H1 (cell line): ENCODE results near the gene ANKRD11. TPM values are rescaled to one million over a fixed set of nuclear protein-coding genes. Genes with fewer than 3 reads are reported as not detected.

Experiments
- CTCF ChIA-PET: fragments of 300-600 bp; sonication (Branson Sonifier 250); formaldehyde crosslinking; loops from one replicate; lab custom pipeline; 2021; ENCODE audit not compliant: partially characterized antibody; lab: Charles Lee
- POLR2A ChIA-PET: fragments of 300-600 bp; sonication (Branson Sonifier 250); formaldehyde crosslinking; loops from one replicate; lab custom pipeline; 2021; ENCODE audit warnings: inconsistent platforms; ENCODE audit not compliant: partially characterized antibody; lab: Charles Lee
- DNase-seq, 2 experiments: peaks; one replicate each; pipeline versions ENCODE4 v3.0.0 to v3.0.0-alpha.2; 2010 to 2022; ENCODE audit warnings: low spot score in 2 of 2, low read depth in 1 of 2, mixed read lengths in 1 of 2
- FAIRE-seq: peaks from 2 replicates; lab custom pipeline; 2011; peaks lifted over from hg19 to GRCh38; lab: Jason Lieb, UNC
- H2AFZ ChIP-seq: 2 replicates; pipeline ENCODE4 v1.8.1; 2012; ENCODE audit warnings: low read length, inconsistent platforms
- H2AK5ac ChIP-seq: 2 replicates; pipeline ENCODE4 v1.6.1; 2013; ENCODE audit warnings: low read depth, low read length
- H2BK120ac ChIP-seq: replicated peaks from 2 replicates; pipeline ENCODE3; 2013; ENCODE audit warnings: low read depth, low read length, inconsistent platforms
- H2BK12ac ChIP-seq: 2 replicates; pipeline ENCODE4 v1.6.1; 2013; ENCODE audit warnings: low read depth, low read length
- H2BK15ac ChIP-seq: 2 replicates; pipeline ENCODE4 v1.6.1; 2013; ENCODE audit warnings: low read length
- H2BK20ac ChIP-seq: 2 replicates; pipeline ENCODE4 v1.6.1; 2013; ENCODE audit warnings: low read length
- H2BK5ac ChIP-seq: 2 replicates; pipeline ENCODE4 v1.6.1; 2013; ENCODE audit warnings: low read depth, low read length
- H3K14ac ChIP-seq: 2 replicates; pipeline ENCODE4 v1.6.1; 2013; ENCODE audit warnings: inconsistent platforms; ENCODE audit not compliant: insufficient read length
- H3K18ac ChIP-seq: 2 replicates; pipeline ENCODE4 v1.6.1; 2013; ENCODE audit warnings: low read length; ENCODE audit errors: extremely low read depth
- H3K23ac ChIP-seq: 2 replicates; pipeline ENCODE4 v1.6.1; 2013; ENCODE audit warnings: inconsistent platforms; ENCODE audit not compliant: insufficient read length
- H3K23me2 ChIP-seq: 2 replicates; pipeline ENCODE4 v1.6.1; 2013; ENCODE audit warnings: low read depth, low read length
- H3K27ac ChIP-seq: 2 replicates; pipeline ENCODE4 v1.6.1; 2011; ENCODE audit warnings: low read depth, low read length, inconsistent platforms
- H3K27me3 ChIP-seq, 4 experiments: replicated peaks in 1 of 4; 1 replicate in 1 of 4; 2 replicates in 3 of 4; pipeline versions ENCODE4 v1.6.1 to v1.8.1; 2011 to 2013; ENCODE audit warnings: low read length in 3 of 4, mild to moderate bottlenecking in 3 of 4, inconsistent platforms in 2 of 4, mixed read lengths in 2 of 4, moderate library complexity in 1 of 4; ENCODE audit not compliant: control insufficient read depth in 3 of 4, insufficient read depth in 3 of 4; ENCODE audit errors: extremely low read depth in 1 of 4
- H3K36me3 ChIP-seq, 4 experiments: 2 replicates each; pipeline versions ENCODE4 v1.6.1 to v1.8.1; 2011 to 2013; ENCODE audit warnings: mild to moderate bottlenecking in 4 of 4, low read length in 3 of 4, moderate library complexity in 2 of 4, control low read depth in 1 of 4, inconsistent platforms in 1 of 4; ENCODE audit not compliant: insufficient read depth in 4 of 4, control insufficient read depth in 2 of 4
- H3K4ac ChIP-seq: replicated peaks from 2 replicates; pipeline ENCODE3; 2013; ENCODE audit warnings: low read length, low read depth, mixed read lengths, inconsistent platforms; ENCODE audit not compliant: insufficient read length
- H3K4me1 ChIP-seq, 4 experiments: replicated peaks in 1 of 4; 1 replicate in 1 of 4; 2 replicates in 3 of 4; pipeline versions ENCODE4 v1.6.1 to v1.8.1; 2011 to 2013; ENCODE audit warnings: low read length in 3 of 4, inconsistent platforms in 2 of 4, mixed read lengths in 1 of 4; ENCODE audit not compliant: insufficient read depth in 4 of 4, control insufficient read depth in 3 of 4
- H3K4me2 ChIP-seq, 2 experiments: 2 replicates each; pipeline versions ENCODE4 v1.6.1 to v1.8.1; 2011 to 2013; ENCODE audit warnings: low read depth in 2 of 2, low read length in 2 of 2, control low read depth in 1 of 2, inconsistent platforms in 1 of 2, mild to moderate bottlenecking in 1 of 2; ENCODE audit not compliant: insufficient read depth in 1 of 2
- H3K4me3 ChIP-seq, 4 experiments: fragments of 200-600, 300-600 bp in 1 of 4; sonication (generic), shearing (Covaris generic), sonication (Bioruptor Twin) in 1 of 4; 2 replicates each; pipeline versions ENCODE4 v1.5.1 to v1.8.1; 2011 to 2016; ENCODE audit warnings: low read length in 4 of 4, low read depth in 3 of 4, control low read depth in 2 of 4, inconsistent platforms in 2 of 4, mild to moderate bottlenecking in 2 of 4, mixed read lengths in 1 of 4, moderate library complexity in 1 of 4; ENCODE audit not compliant: insufficient read depth in 2 of 4; ENCODE audit errors: extremely low read depth in 1 of 4
- H3K56ac ChIP-seq: replicated peaks from 2 replicates; pipeline ENCODE3; 2013; ENCODE audit warnings: low read depth, mild to moderate bottlenecking, mixed read lengths, low read length, inconsistent platforms; ENCODE audit not compliant: insufficient read length
- H3K79me1 ChIP-seq: 2 replicates; pipeline ENCODE4 v1.6.1; 2013; ENCODE audit warnings: low read depth, low read length, control low read depth
- H3K79me2 ChIP-seq, 2 experiments: 2 replicates each; pipeline versions ENCODE4 v1.6.1 to v1.8.1; 2012 to 2013; ENCODE audit warnings: low read length in 2 of 2, mild to moderate bottlenecking in 2 of 2, inconsistent platforms in 1 of 2; ENCODE audit not compliant: insufficient read depth in 2 of 2, control insufficient read depth in 1 of 2
- H3K9ac ChIP-seq, 4 experiments: replicated peaks in 1 of 4; 1 replicate in 1 of 4; 2 replicates in 3 of 4; pipeline versions ENCODE4 v1.6.1 to v1.8.1; 2011 to 2013; ENCODE audit warnings: low read depth in 3 of 4, low read length in 3 of 4, control low read depth in 2 of 4, mild to moderate bottlenecking in 2 of 4, moderate library complexity in 2 of 4, inconsistent platforms in 1 of 4; ENCODE audit errors: extremely low read depth in 1 of 4
- H3K9me3 ChIP-seq, 2 experiments: 2 replicates each; pipeline versions ENCODE4 v1.6.1 to v1.8.1; 2012 to 2013; ENCODE audit warnings: mild to moderate bottlenecking in 2 of 2, moderate library complexity in 2 of 2, control low read depth in 1 of 2, inconsistent platforms in 1 of 2, low read depth in 1 of 2, low read length in 1 of 2, mixed read lengths in 1 of 2; ENCODE audit not compliant: insufficient read depth in 2 of 2
- H4K20me1 ChIP-seq, 2 experiments: replicated peaks in 1 of 2; 2 replicates each; pipeline versions ENCODE3 to v1.8.1; 2011 to 2013; ENCODE audit warnings: inconsistent platforms in 2 of 2, low read length in 2 of 2, mild to moderate bottlenecking in 1 of 2; ENCODE audit not compliant: insufficient read depth in 2 of 2, control insufficient read depth in 1 of 2
- H4K5ac ChIP-seq: 2 replicates; pipeline ENCODE4 v1.6.1; 2013; ENCODE audit warnings: low read length, low read depth, mixed read lengths, inconsistent platforms; ENCODE audit not compliant: insufficient read length
- H4K8ac ChIP-seq: 2 replicates; pipeline ENCODE4 v1.8.0; 2013; ENCODE audit warnings: mild to moderate bottlenecking, moderate library complexity, low read length, inconsistent platforms; ENCODE audit not compliant: insufficient read depth; ENCODE audit errors: extremely low read depth
- H4K91ac ChIP-seq: replicated peaks from 2 replicates; pipeline ENCODE3; 2013; ENCODE audit warnings: low read length, mixed read lengths, inconsistent platforms; ENCODE audit not compliant: insufficient read length
- CBX8 ChIP-seq: fragments of 300-800, 300-1000 bp; sonication (generic); IDR thresholded peaks from 2 replicates; pipeline ENCODE4 v1.7.1; 2016; ENCODE audit warnings: low read depth, low read length, borderline replicate concordance
- CHD2 ChIP-seq: IDR thresholded peaks from 2 replicates; pipeline ENCODE4 v1.6.1; 2012; ENCODE audit warnings: low read length, improper control_type of control experiment
- CTCF ChIP-seq, 3 experiments: IDR thresholded peaks; 1 replicate in 2 of 3; 2 replicates in 1 of 3; pipeline versions ENCODE4 v1.5.1 to v1.6.1; 2011; ENCODE audit warnings: low read length in 3 of 3, mild to moderate bottlenecking in 3 of 3, inconsistent platforms in 2 of 3, low read depth in 1 of 3, moderate library complexity in 1 of 3; ENCODE audit not compliant: insufficient read depth in 1 of 3; ENCODE audit errors: control extremely low read depth in 1 of 3
- RXRA ChIP-seq: IDR thresholded peaks from 2 replicates; pipeline ENCODE4 v1.6.1; 2011; ENCODE audit warnings: low read depth, mild to moderate bottlenecking, low read length, moderate library complexity; ENCODE audit not compliant: insufficient read depth
- SIN3A ChIP-seq, 2 experiments: IDR thresholded peaks in 1 of 2; conservative IDR thresholded peaks in 1 of 2; 2 replicates each; pipeline ENCODE4 v1.6.1; 2011 to 2012; ENCODE audit warnings: low read length in 2 of 2, improper control_type of control experiment in 1 of 2, low read depth in 1 of 2, mild to moderate bottlenecking in 1 of 2
- SIX5 ChIP-seq: IDR thresholded peaks from 2 replicates; pipeline ENCODE4 v1.6.1; 2011; ENCODE audit warnings: mild to moderate bottlenecking, low read depth, low read length
- SUZ12 ChIP-seq: fragments of 200-600 bp; sonication (generic); IDR thresholded peaks from 2 replicates; pipeline ENCODE4 v1.6.1; 2012; ENCODE audit warnings: mild to moderate bottlenecking, inconsistent platforms, low read length, moderate library complexity, mixed read lengths
- TCF12 ChIP-seq: IDR thresholded peaks from 2 replicates; pipeline ENCODE4 v1.6.1; 2011; ENCODE audit warnings: low read depth, mild to moderate bottlenecking, low read length
- WGBS, 2 experiments: shearing (Covaris generic) in 1 of 2; methylation state at CpG; one replicate each; pipeline versions ENCODE4 v1.1.6 to v1.1.7; 2013 to 2015; ENCODE audit warnings: low lambda C conversion rate in 2 of 2, mixed read lengths in 2 of 2, inconsistent platforms in 1 of 2, low coverage in 1 of 2, missing lambda C conversion rate in 1 of 2; ENCODE audit not compliant: insufficient replicate concordance in 2 of 2, insufficient coverage in 1 of 2, insufficient read length in 1 of 2; ENCODE audit errors: extremely low coverage in 1 of 2, missing lambda C conversion rate in 1 of 2; 5-methylcytosine and 5-hydroxymethylcytosine counted together
- polyA plus RNA-seq, 7 experiments: library from polyadenylated mRNA; depleted of rRNA in 3 of 7; stranded (reverse) in 5 of 7; unstranded in 2 of 7; fragments of >200 nt in 5 of 7; fragments of 200-250 nt in 2 of 7; gene quantifications; 1 replicate in 5 of 7; 2 replicates in 1 of 7; 4 replicates in 1 of 7; pipeline versions ENCODE4 v1.2.1 to v1.2.3, GENCODE V29; 2011 to 2013; ENCODE audit warnings: missing spikeins in 2 of 7, mixed read lengths in 2 of 7
- total RNA-seq: library from RNA; stranded (reverse); fragmentation: NEBNext Ultra II Directional; extraction: Animal tissue kit (Norgen Biotek cat#: 25700); gene quantifications from 2 replicates; pipeline ENCODE4 v1.2.1, GENCODE V29; 2021

Gene ANKRD11
- total and polyA plus RNA-seq, 2 of the 8 experiments (the other 6 are each of a cell fraction or from before 2014, with no cell fraction given): 46.5 to 142 TPM

GRCh38 chr16:89300311-89300975 is 189.9 kb downstream of the ANKRD11 start:
- Histone ChIP-seq H2BK15ac (no peak overlapping the region), H4K8ac (no peak overlapping the region), H4K20me1 (peaks cover 24 to 38% of the 10 kb centered on the region in 2 experiments), H2BK5ac (0 out of 2 replicates have a peak overlapping the region, but pooled peaks have one; percentile 44), H3K27ac (no peak overlapping the region), H4K5ac (no peak overlapping the region), H2BK12ac (no peak overlapping the region), H3K4ac (no peak overlapping the region), H3K36me3 (peaks cover 3 to 16% (median 13%) of the 10 kb centered on the region in 4 experiments; a peak in 6 of 8 replicates), H2BK120ac (no peak overlapping the region), H3K4me1 (peaks cover 0 to 22% (median 12%) of the 10 kb centered on the region in 4 experiments; a peak in 6 of 7 replicates), H4K91ac (no peak overlapping the region), H3K18ac (no peak overlapping the region), H2AK5ac (no peak overlapping the region), H3K4me2 (no peak overlapping the region; a peak in 1 of 4 replicates), H3K23ac (no peak overlapping the region), H2AFZ (no peak overlapping the region), H3K9me3 (no peaks in the 10 kb centered on the region), H3K27me3 (no peaks in the 10 kb centered on the region), H3K79me2 (peaks cover 0 to 90% of the 10 kb centered on the region in 2 experiments; a peak in 2 of 4 replicates), H3K23me2 (no peaks in the 10 kb centered on the region), H2BK20ac (no peak overlapping the region), H3K56ac (no peak overlapping the region), H3K79me1 (peaks cover 25% of the 10 kb centered on the region), H3K9ac (no peak overlapping the region), H3K4me3 (no peak overlapping the region), H3K14ac (no peak overlapping the region)
- TF ChIP-seq SIN3A (conservative IDR thresholded peaks at IDR 0.05 in 1 of 2, IDR thresholded peaks at IDR 0.05 in 1 of 2; ENCODE audit: low read depth in 1 of 2, low read length in 2 of 2) (no peak), CBX8 (no peak), SIX5 (no peak), CTCF (IDR thresholded peaks at IDR 0.05; ENCODE audit: control extremely low read depth in 1 of 3, insufficient read depth in 1 of 3, low read depth in 1 of 3, low read length in 3 of 3) (peak in 2 of 3 experiments; percentile 31 to 37; a peak in 2 of 4 replicates), TCF12 (no peak), CHD2 (no peak), RXRA (no peak), SUZ12 (no peak)
- WGBS, 2 experiments: 93% methylated on average over 21 of the region's 21 CpGs; no CpG with 5 or more reads in 1 of the 2 experiments
- FAIRE-seq (no peak), DNase-seq (no peak)
- CTCF ChIA-PET: interaction anchor here (0.9 to 1.4 kb wide), 3 partner anchors 13 to 165 kb away, joined by 3 to 4 read pairs (median 3); no protein-coding TSS in a partner anchor
- POLR2A ChIA-PET: no interaction called here
